IMR-90 (cell line): ENCODE results near the gene LAMC3. TPM values are rescaled to one million over a fixed set of nuclear protein-coding genes. Genes with fewer than 3 reads are reported as not detected.
"Not testable (repeated sequence)": the region's sequence is repeated elsewhere in the genome, so short reads cannot be mapped to it uniquely, and the experiment has no call there.

Experiments
- ATAC-seq: fragments of 200-7000 bp; cut with Tn5 transposase; 2 replicates; pipeline ENCODE4 v1.9.1; 2020; ENCODE audit warnings: low read depth, mild to moderate bottlenecking, moderate library complexity
- BruUV-seq: library from RNA; stranded (reverse); fragments of 400-500 nt; replicated peaks from 2 replicates; lab custom pipeline; 2021; lab: Mats Ljungman, UMichigan
- CTCF ChIA-PET: fragments of 300-600 bp; formaldehyde crosslinking; extraction: SDS; loops from one replicate; lab custom pipeline; 2021; ENCODE audit warnings: antibody characterized with exemption; lab: Yijun Ruan, JAX
- POLR2A ChIA-PET: fragments of 300-600 bp; sonication (Branson Sonifier 250); formaldehyde crosslinking; loops from one replicate; lab custom pipeline; 2022; ENCODE audit warnings: antibody characterized with exemption; ENCODE audit not compliant: unreplicated experiment; lab: Charles Lee
- DNase-seq: peaks from one replicate; pipeline ENCODE4 v3.0.0; 2013
- H2AFZ ChIP-seq: replicated peaks from 2 replicates; pipeline ENCODE3; 2013; ENCODE audit warnings: low read length, mild to moderate bottlenecking; ENCODE audit not compliant: poor library complexity
- H2AK5ac ChIP-seq: 2 replicates; pipeline ENCODE4 v1.6.1; 2013; ENCODE audit warnings: low read depth, low read length, inconsistent platforms
- H2AK9ac ChIP-seq: replicated peaks from 2 replicates; pipeline ENCODE3; 2013; ENCODE audit warnings: mild to moderate bottlenecking, low read depth, low read length, moderate library complexity; ENCODE audit not compliant: poor library complexity
- H2BK120ac ChIP-seq: 2 replicates; pipeline ENCODE4 v1.6.1; 2013; ENCODE audit warnings: low read depth, low read length, inconsistent platforms
- H2BK15ac ChIP-seq: 3 replicates; pipeline ENCODE4 v1.6.1; 2013; ENCODE audit warnings: low read depth, low read length, inconsistent platforms
- H2BK20ac ChIP-seq: 2 replicates; pipeline ENCODE4 v1.6.1; 2013; ENCODE audit warnings: low read depth, mild to moderate bottlenecking, inconsistent platforms, low read length, moderate library complexity
- H2BK5ac ChIP-seq: 2 replicates; pipeline ENCODE4 v1.6.1; 2013; ENCODE audit warnings: mild to moderate bottlenecking, low read depth, low read length, inconsistent platforms; ENCODE audit not compliant: poor library complexity, severe bottlenecking
- H3K14ac ChIP-seq: replicated peaks from 2 replicates; pipeline ENCODE4 v1.6.1; 2013; ENCODE audit warnings: low read depth, low read length, inconsistent platforms
- H3K18ac ChIP-seq: 2 replicates; pipeline ENCODE4 v1.6.1; 2013; ENCODE audit warnings: low read depth, low read length, control low read depth
- H3K23ac ChIP-seq: 2 replicates; pipeline ENCODE4 v1.6.1; 2013; ENCODE audit warnings: low read depth, low read length, inconsistent platforms
- H3K27ac ChIP-seq: 2 replicates; pipeline ENCODE4 v1.5.1; 2013; ENCODE audit warnings: mild to moderate bottlenecking, control low read depth, low read length; ENCODE audit not compliant: insufficient read depth
- H3K27me3 ChIP-seq: 2 replicates; pipeline ENCODE4 v1.6.1; 2013; ENCODE audit warnings: low read length; ENCODE audit not compliant: control insufficient read depth, insufficient read depth
- H3K36me3 ChIP-seq: 2 replicates; pipeline ENCODE4 v1.6.1; 2013; ENCODE audit warnings: low read length, mixed read lengths; ENCODE audit not compliant: control insufficient read depth, insufficient read depth
- H3K4ac ChIP-seq: 2 replicates; pipeline ENCODE4 v1.6.1; 2013; ENCODE audit warnings: low read depth, low read length, inconsistent platforms
- H3K4me1 ChIP-seq: 2 replicates; pipeline ENCODE4 v1.6.1; 2013; ENCODE audit warnings: low read length, mixed read lengths; ENCODE audit not compliant: control insufficient read depth, insufficient read depth
- H3K4me2 ChIP-seq: 2 replicates; pipeline ENCODE4 v1.6.1; 2013; ENCODE audit warnings: low read depth, mild to moderate bottlenecking, control low read depth, low read length, moderate library complexity
- H3K4me3 ChIP-seq: 2 replicates; pipeline ENCODE4 v1.5.1; 2013; ENCODE audit warnings: low read depth, mild to moderate bottlenecking, control low read depth, low read length, moderate library complexity; ENCODE audit not compliant: insufficient read depth
- H3K56ac ChIP-seq: 2 replicates; pipeline ENCODE4 v1.6.1; 2013; ENCODE audit warnings: low read length, inconsistent platforms; ENCODE audit not compliant: insufficient read depth; ENCODE audit errors: extremely low read depth
- H3K79me1 ChIP-seq, 2 experiments: 2 replicates each; pipeline ENCODE4 v1.6.1; 2013; ENCODE audit warnings: low read length in 2 of 2, inconsistent platforms in 1 of 2, low read depth in 1 of 2
- H3K9ac ChIP-seq: 2 replicates; pipeline ENCODE4 v1.6.1; 2013; ENCODE audit warnings: low read depth, low read length, control low read depth
- H3K9me1 ChIP-seq: 2 replicates; pipeline ENCODE4 v1.6.1; 2013; ENCODE audit warnings: low read length, inconsistent platforms; ENCODE audit not compliant: insufficient read depth
- H3K9me3 ChIP-seq: 2 replicates; pipeline ENCODE4 v1.6.1; 2013; ENCODE audit warnings: low read length; ENCODE audit not compliant: control insufficient read depth, insufficient read depth
- H4K20me1 ChIP-seq: 2 replicates; pipeline ENCODE4 v1.6.1; 2013; ENCODE audit warnings: low read length, inconsistent platforms; ENCODE audit not compliant: insufficient read depth
- H4K5ac ChIP-seq: 2 replicates; pipeline ENCODE4 v1.6.1; 2013; ENCODE audit warnings: mild to moderate bottlenecking, low read depth, low read length, control low read depth
- H4K8ac ChIP-seq, 2 experiments: 2 replicates each; pipeline ENCODE4 v1.6.1; 2013; ENCODE audit warnings: low read depth in 2 of 2, low read length in 2 of 2, control low read depth in 1 of 2, inconsistent platforms in 1 of 2
- H4K91ac ChIP-seq: 2 replicates; pipeline ENCODE4 v1.6.1; 2013; ENCODE audit warnings: low read depth, low read length, inconsistent platforms; ENCODE audit not compliant: insufficient read depth
- CEBPB ChIP-seq: IDR thresholded peaks from 2 replicates; pipeline ENCODE4 v1.6.1; 2012; ENCODE audit warnings: low read depth, low read length, improper control_type of control experiment
- FOS ChIP-seq: fragments of 150-350 bp; IDR thresholded peaks from 2 replicates; pipeline ENCODE4 v1.6.1; 2016; ENCODE audit warnings: low read depth, low read length
- MAFK ChIP-seq: IDR thresholded peaks from 2 replicates; pipeline ENCODE4 v1.6.1; 2012; ENCODE audit warnings: low read depth, low read length, improper control_type of control experiment
- RAD21 ChIP-seq: IDR thresholded peaks from 2 replicates; pipeline ENCODE4 v1.6.1; 2012; ENCODE audit warnings: low read length, improper control_type of control experiment
- SMC3 ChIP-seq: fragments of 150-350 bp; IDR thresholded peaks from 2 replicates; pipeline ENCODE4 v1.6.1; 2016; ENCODE audit warnings: low read depth, mild to moderate bottlenecking, antibody characterized with exemption, low read length, moderate library complexity
- WGBS, 2 experiments: methylation state at CpG; one replicate each; pipeline versions ENCODE4 v1.1.5 to v1.1.7; 2013; ENCODE audit warnings: missing lambda C conversion rate in 2 of 2; ENCODE audit not compliant: insufficient read length in 1 of 2; ENCODE audit errors: extremely low coverage in 2 of 2; 5-methylcytosine and 5-hydroxymethylcytosine counted together
- dilution Hi-C: fragments of 300-500 bp; cut with HindIII; formaldehyde crosslinking; loops from one replicate; pipeline ENCODE4 v1.14.3; 2018; ENCODE audit warnings: low sequenced_read_pairs; ENCODE audit not compliant: unreplicated experiment
- in situ Hi-C: fragments of 300-500 bp; cut with MboI; formaldehyde crosslinking; loops from 3 replicates; pipeline ENCODE4 v1.14.3; 2019; ENCODE audit warnings: low sequenced_read_pairs, inconsistent platforms, mixed read lengths
- intact Hi-C: fragments of 100-400 bp; cut with micrococcal nuclease; formaldehyde crosslinking; loops from 2 replicates; pipeline ENCODE4 v1.10.0; 2022
- polyA plus RNA-seq, 3 experiments: library from polyadenylated mRNA; depleted of rRNA; stranded (reverse); fragments of >200 nt; gene quantifications; 2 replicates each; pipeline ENCODE4 v1.2.3, GENCODE V29; 2012; ENCODE audit warnings: low replicate concordance in 1 of 3
- total RNA-seq: library from RNA; depleted of rRNA; stranded (reverse); fragments of >200 nt; gene quantifications from 2 replicates; pipeline ENCODE4 v1.2.3, GENCODE V29; 2012
- TF ChIP-seq, protein P1 (sequence below): fragments of 150-350 bp; IDR thresholded peaks from 2 replicates; pipeline ENCODE4 v1.6.1; 2016; ENCODE audit warnings: low read depth, mild to moderate bottlenecking, low read length, moderate library complexity, borderline replicate concordance
- TF ChIP-seq, protein P2 (sequence below): fragments of 150-350 bp; IDR thresholded peaks from 2 replicates; pipeline ENCODE4 v1.6.1; 2017; ENCODE audit warnings: mild to moderate bottlenecking, antibody characterized with exemption, low read length, low read depth

Gene LAMC3
- total and polyA plus RNA-seq, 2 of the 4 experiments (the other 2 are of a cell fraction): not detected

DNA sequence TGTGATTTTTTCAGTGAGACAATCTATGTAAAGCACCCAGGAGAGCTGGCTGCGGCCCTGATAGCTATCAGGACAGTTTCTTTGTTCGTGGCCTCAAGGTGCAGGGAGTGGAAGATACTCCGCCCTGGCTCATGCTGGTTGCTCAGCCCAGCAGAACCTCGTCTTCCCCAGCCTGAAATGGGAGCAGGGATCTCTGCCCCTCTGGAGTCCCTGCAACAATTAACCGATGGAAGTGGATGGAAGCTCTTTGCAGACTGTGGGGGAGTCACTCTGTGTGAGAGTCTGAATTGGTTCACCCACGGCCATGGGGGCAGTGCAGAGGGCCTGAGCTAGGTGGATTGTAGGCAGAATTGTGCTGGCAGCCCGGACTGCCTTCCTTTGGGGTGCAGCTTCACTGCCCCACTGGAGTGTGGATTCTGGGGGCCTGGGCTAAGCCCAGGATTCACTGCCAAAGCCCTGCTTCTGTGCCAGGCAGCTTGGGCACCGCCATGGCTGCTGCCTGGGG, 90.2 kb downstream of the LAMC3 start:
- Histone ChIP-seq H3K9me3 (0 out of 2 replicates have a peak, but pooled peaks cover 2% of the 10 kb centered on the region), H3K4me2 (no peak overlapping the region), H3K4me3 (no peak overlapping the region), H3K79me1 (no peaks in the 10 kb centered on the region), H3K18ac (no peak overlapping the region), H3K9ac (no peak overlapping the region), H3K4me1 (peaks cover 2% of the 10 kb centered on the region; the same call in 1 of the 2 replicates), H2BK5ac (no peak overlapping the region), H2BK20ac (no peak overlapping the region), H2BK15ac (no peak overlapping the region), H4K8ac (no peak overlapping the region), H2AFZ (no peak overlapping the region), H3K9me1 (no peaks in the 10 kb centered on the region), H3K36me3 (no peaks in the 10 kb centered on the region), H4K91ac (no peak overlapping the region), H3K27ac (no peak overlapping the region), H4K20me1 (no peaks in the 10 kb centered on the region), H4K5ac (no peak overlapping the region), H3K27me3 (peaks cover 48% of the 10 kb centered on the region), H3K14ac (no peak overlapping the region), H3K4ac (no peak overlapping the region), H2BK120ac (no peak overlapping the region), H2AK5ac (no peak overlapping the region), H2AK9ac (no peak overlapping the region), H3K56ac (no peak overlapping the region), H3K23ac (no peak overlapping the region)
- intact Hi-C loops: no loop called here
- BruUV-seq: no TSS peak
- in situ Hi-C loops: no loop called here
- 93% methylated on average over 4 of the region's 8 CpGs; no CpG with 5 or more reads in 1 of the 2 experiments for WGBS, 2 experiments
- CTCF ChIA-PET: no interaction called here
- dilution Hi-C loops: no loop called here
- ATAC-seq (no peak), DNase-seq (no peak)
- POLR2A ChIA-PET: interaction anchor here (0.6 kb wide), 1 partner anchor 23 kb away, joined by 3 read pairs; no protein-coding TSS in a partner anchor
- TF ChIP-seq SMC3 (no peak), FOS (no peak), MAFK (no peak), RAD21 (no peak), CEBPB (no peak)
- TF ChIP-seq, protein P1, sequence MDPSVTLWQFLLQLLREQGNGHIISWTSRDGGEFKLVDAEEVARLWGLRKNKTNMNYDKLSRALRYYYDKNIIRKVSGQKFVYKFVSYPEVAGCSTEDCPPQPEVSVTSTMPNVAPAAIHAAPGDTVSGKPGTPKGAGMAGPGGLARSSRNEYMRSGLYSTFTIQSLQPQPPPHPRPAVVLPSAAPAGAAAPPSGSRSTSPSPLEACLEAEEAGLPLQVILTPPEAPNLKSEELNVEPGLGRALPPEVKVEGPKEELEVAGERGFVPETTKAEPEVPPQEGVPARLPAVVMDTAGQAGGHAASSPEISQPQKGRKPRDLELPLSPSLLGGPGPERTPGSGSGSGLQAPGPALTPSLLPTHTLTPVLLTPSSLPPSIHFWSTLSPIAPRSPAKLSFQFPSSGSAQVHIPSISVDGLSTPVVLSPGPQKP: no peak
- TF ChIP-seq, protein P2, sequence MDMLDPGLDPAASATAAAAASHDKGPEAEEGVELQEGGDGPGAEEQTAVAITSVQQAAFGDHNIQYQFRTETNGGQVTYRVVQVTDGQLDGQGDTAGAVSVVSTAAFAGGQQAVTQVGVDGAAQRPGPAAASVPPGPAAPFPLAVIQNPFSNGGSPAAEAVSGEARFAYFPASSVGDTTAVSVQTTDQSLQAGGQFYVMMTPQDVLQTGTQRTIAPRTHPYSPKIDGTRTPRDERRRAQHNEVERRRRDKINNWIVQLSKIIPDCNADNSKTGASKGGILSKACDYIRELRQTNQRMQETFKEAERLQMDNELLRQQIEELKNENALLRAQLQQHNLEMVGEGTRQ: no peak

DNA sequence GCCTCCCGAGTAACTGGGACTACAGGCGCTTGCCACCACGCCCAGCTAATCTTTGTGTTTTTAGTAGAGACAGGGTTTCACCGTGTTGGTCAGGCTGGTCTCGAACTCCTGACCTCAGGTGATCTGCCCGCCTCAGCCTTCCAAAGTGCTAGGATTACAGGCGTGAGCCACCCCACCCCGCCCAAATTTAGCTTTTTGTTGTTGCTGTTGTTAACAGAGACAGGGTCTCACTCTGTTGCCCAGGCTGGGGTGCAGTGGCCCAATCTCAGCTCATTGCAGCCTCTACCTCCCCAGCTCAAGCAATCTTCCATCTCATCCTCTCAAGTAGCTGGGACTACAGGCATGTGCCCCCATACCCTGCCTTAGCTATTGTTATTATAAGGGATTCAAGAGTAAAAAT, 90.9 kb downstream of the LAMC3 start:
- BruUV-seq, H4K91ac ChIP-seq, H3K56ac ChIP-seq, H3K27ac ChIP-seq, H2BK20ac ChIP-seq, H3K79me1 ChIP-seq, DNase-seq, POLR2A ChIA-PET, H3K9me3 ChIP-seq, in situ Hi-C loops, H3K18ac ChIP-seq, H3K23ac ChIP-seq, H3K4me3 ChIP-seq, H3K4ac ChIP-seq, H3K9ac ChIP-seq, H4K20me1 ChIP-seq, dilution Hi-C loops, H2BK15ac ChIP-seq, H4K8ac ChIP-seq, CTCF ChIA-PET, H3K36me3 ChIP-seq, H3K4me1 ChIP-seq, H2BK120ac ChIP-seq, H3K9me1 ChIP-seq, H2AFZ ChIP-seq, H2AK9ac ChIP-seq, H2BK5ac ChIP-seq, H2AK5ac ChIP-seq, ATAC-seq, H3K4me2 ChIP-seq, H4K5ac ChIP-seq, H3K14ac ChIP-seq, intact Hi-C loops: not testable (repeated sequence)
- peaks cover 42% of the 10 kb centered on the region for H3K27me3 ChIP-seq
- WGBS, 2 experiments: no CpG with 5 or more reads among the region's 8 CpGs
